Measurements from ENCODE around the gene UNC45A. TPM values are rescaled to one million over a fixed set of nuclear protein-coding genes. Genes with fewer than 3 reads are reported as not detected.

Gene UNC45A
- total and polyA plus RNA-seq, 2 of the 4 experiments (the other 2 are of a cell fraction), result 68.9 to 100 TPM

DNA sequence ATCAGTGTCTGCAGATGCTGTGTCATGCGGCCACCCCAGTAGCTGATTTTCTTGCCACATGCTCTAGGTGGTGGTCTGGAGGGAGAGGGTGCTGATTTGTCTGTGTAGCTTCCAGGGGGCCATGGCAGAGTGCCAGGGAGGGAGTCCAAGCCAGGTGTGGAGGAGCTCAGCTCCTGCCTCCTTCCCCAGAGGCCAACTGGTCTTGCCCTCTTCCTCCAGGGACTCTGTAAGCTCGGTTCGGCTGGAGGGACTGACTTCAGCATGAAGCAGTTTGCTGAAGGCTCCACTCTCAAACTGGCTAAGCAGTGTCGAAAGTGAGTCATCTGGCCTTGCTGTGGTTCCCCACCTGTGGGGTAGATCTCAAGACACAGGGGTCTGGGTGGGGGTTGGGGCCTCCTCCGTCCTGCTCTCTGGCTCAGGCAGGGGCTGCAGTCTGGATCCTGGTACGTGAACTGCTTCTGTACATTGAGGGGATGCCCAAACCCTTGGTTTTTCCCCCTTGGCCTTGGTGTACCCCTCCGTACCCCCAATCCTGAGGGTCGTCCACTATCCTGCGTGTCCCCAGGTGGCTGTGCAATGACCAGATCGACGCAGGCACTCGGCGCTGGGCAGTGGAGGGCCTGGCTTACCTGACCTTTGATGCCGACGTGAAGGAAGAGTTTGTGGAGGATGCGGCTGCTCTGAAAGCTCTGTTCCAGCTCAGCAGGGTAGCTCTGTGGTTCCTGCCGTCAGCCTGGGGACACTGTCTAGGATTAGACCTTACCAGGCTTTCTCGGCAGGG is 12.7 kb downstream of the UNC45A start (continued):
- TF ChIP-seq, protein P1, sequence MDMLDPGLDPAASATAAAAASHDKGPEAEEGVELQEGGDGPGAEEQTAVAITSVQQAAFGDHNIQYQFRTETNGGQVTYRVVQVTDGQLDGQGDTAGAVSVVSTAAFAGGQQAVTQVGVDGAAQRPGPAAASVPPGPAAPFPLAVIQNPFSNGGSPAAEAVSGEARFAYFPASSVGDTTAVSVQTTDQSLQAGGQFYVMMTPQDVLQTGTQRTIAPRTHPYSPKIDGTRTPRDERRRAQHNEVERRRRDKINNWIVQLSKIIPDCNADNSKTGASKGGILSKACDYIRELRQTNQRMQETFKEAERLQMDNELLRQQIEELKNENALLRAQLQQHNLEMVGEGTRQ (IDR thresholded peaks at IDR 0.05; ENCODE audit: low read depth, low read length), result no peak

DNA sequence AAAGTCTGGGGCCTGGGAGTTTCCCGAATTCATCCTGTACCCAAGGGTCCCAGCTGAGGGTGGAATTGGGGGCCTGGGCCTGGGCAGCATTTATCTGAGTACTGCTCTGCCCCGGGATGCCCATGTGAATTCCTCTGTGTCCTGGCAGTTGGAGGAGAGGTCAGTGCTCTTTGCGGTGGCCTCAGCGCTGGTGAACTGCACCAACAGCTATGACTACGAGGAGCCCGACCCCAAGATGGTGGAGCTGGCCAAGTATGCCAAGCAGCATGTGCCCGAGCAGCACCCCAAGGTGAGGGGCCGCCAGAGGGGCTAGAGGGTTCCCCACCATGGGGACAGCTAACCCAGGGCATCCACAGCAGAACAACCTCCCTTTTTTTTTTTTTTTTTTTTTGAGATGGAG is 13.4 kb downstream of the UNC45A start:
- no peak for ATAC-seq (ENCODE audit: low read depth)
- H4K5ac ChIP-seq (ENCODE audit: low read depth, low read length), result no peak overlapping the region
- no peak overlapping the region for H2BK15ac ChIP-seq (ENCODE audit: low read depth, low read length)
- BruUV-seq (replicated peaks), result no TSS peak
- no peak overlapping the region for H2BK5ac ChIP-seq (ENCODE audit: low read depth, low read length, poor library complexity, severe bottlenecking)
- no peak overlapping the region for H3K27ac ChIP-seq (ENCODE audit: insufficient read depth, low read length)
- no peak overlapping the region for H2BK20ac ChIP-seq (ENCODE audit: low read depth, low read length)
- no peaks in the 10 kb centered on the region for H3K9me1 ChIP-seq (ENCODE audit: insufficient read depth, low read length)
- dilution Hi-C loops (cut with HindIII; ENCODE audit: low sequenced_read_pairs, unreplicated experiment) (no loop called here), intact Hi-C loops (cut with micrococcal nuclease) (no loop called here), in situ Hi-C loops (cut with MboI; ENCODE audit: low sequenced_read_pairs) (no loop called here)
- H2BK120ac ChIP-seq (ENCODE audit: low read depth, low read length), result no peak overlapping the region
- no peaks in the 10 kb centered on the region for H3K9me3 ChIP-seq (ENCODE audit: control insufficient read depth, insufficient read depth, low read length)
- no peak overlapping the region for H3K14ac ChIP-seq (replicated peaks; ENCODE audit: low read depth, low read length)
- H3K18ac ChIP-seq (ENCODE audit: low read depth, low read length), result no peak overlapping the region
- peaks cover 77% of the 10 kb centered on the region for H3K36me3 ChIP-seq (ENCODE audit: control insufficient read depth, insufficient read depth, low read length)
- no peak overlapping the region for H3K4ac ChIP-seq (ENCODE audit: low read depth, low read length)
- 90% methylated on average over 2 of the region's 8 CpGs; no CpG with 5 or more reads in 1 of the 2 experiments for WGBS, 2 experiments (ENCODE audit: extremely low coverage in 2 of 2, insufficient read length in 1 of 2)
- CTCF ChIA-PET, result interaction anchor here (0.6 kb wide), 1 partner anchor 16 kb away, joined by 3 read pairs; no protein-coding TSS in a partner anchor
- no peaks in the 10 kb centered on the region for H3K27me3 ChIP-seq (ENCODE audit: control insufficient read depth, insufficient read depth, low read length)
- H4K8ac ChIP-seq (ENCODE audit: low read depth in 2 of 2, low read length in 2 of 2), result no peak overlapping the region
- no peak overlapping the region for H3K4me2 ChIP-seq (ENCODE audit: low read depth, low read length)
- POLR2A ChIA-PET (ENCODE audit: unreplicated experiment), result no interaction called here
- no peak overlapping the region for H2AFZ ChIP-seq (replicated peaks; ENCODE audit: low read length, poor library complexity)
- H4K91ac ChIP-seq (ENCODE audit: insufficient read depth, low read depth, low read length), result no peak overlapping the region
- no peaks in the 10 kb centered on the region; a peak in 2 of 4 replicates for H3K79me1 ChIP-seq (ENCODE audit: low read depth in 1 of 2, low read length in 2 of 2)
- H3K9ac ChIP-seq (ENCODE audit: low read depth, low read length), result no peak overlapping the region
- H2AK5ac ChIP-seq (ENCODE audit: low read depth, low read length), result no peak overlapping the region
- peaks cover 4% of the 10 kb centered on the region; the same call in 1 of the 2 replicates for H4K20me1 ChIP-seq (ENCODE audit: insufficient read depth, low read length)
- no peak for DNase-seq
- H3K23ac ChIP-seq (ENCODE audit: low read depth, low read length), result no peak overlapping the region
- no peak overlapping the region for H2AK9ac ChIP-seq (replicated peaks; ENCODE audit: low read depth, low read length, poor library complexity)
- no peak overlapping the region for H3K56ac ChIP-seq (ENCODE audit: extremely low read depth, insufficient read depth, low read length)
- H3K4me1 ChIP-seq (ENCODE audit: control insufficient read depth, insufficient read depth, low read length), result no peaks in the 10 kb centered on the region
- H3K4me3 ChIP-seq (ENCODE audit: insufficient read depth, low read depth, low read length), result no peak overlapping the region
- no peak for TF ChIP-seq CHD1 (IDR thresholded peaks at IDR 0.05; ENCODE audit: low read depth, low read length)
- no peak for TF ChIP-seq NFE2L2 (IDR thresholded peaks at IDR 0.05; ENCODE audit: low read depth, low read length)
- no peak for TF ChIP-seq CEBPB (IDR thresholded peaks at IDR 0.05; ENCODE audit: low read depth, low read length)
- TF ChIP-seq RFX5 (IDR thresholded peaks at IDR 0.05; ENCODE audit: low read depth, low read length), result no peak
- TF ChIP-seq SMC3 (IDR thresholded peaks at IDR 0.05; ENCODE audit: low read depth, low read length), result no peak
- no peak for TF ChIP-seq RCOR1 (IDR thresholded peaks at IDR 0.05; ENCODE audit: insufficient replicate concordance, low read length)
- no peak for TF ChIP-seq FOS (IDR thresholded peaks at IDR 0.05; ENCODE audit: low read depth, low read length)
- no peak for TF ChIP-seq MAFK (IDR thresholded peaks at IDR 0.05; ENCODE audit: low read depth, low read length)
- TF ChIP-seq, protein P2, sequence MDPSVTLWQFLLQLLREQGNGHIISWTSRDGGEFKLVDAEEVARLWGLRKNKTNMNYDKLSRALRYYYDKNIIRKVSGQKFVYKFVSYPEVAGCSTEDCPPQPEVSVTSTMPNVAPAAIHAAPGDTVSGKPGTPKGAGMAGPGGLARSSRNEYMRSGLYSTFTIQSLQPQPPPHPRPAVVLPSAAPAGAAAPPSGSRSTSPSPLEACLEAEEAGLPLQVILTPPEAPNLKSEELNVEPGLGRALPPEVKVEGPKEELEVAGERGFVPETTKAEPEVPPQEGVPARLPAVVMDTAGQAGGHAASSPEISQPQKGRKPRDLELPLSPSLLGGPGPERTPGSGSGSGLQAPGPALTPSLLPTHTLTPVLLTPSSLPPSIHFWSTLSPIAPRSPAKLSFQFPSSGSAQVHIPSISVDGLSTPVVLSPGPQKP (IDR thresholded peaks at IDR 0.05; ENCODE audit: borderline replicate concordance, low read depth, low read length), result no peak
- TF ChIP-seq BHLHE40 (IDR thresholded peaks at IDR 0.05; ENCODE audit: low read depth, low read length), result no peak
- TF ChIP-seq MAZ (IDR thresholded peaks at IDR 0.05; ENCODE audit: borderline replicate concordance, low read depth, low read length), result no peak
- no peak for TF ChIP-seq MXI1 (IDR thresholded peaks at IDR 0.05; ENCODE audit: borderline replicate concordance, low read depth, low read length)
- TF ChIP-seq RAD21 (IDR thresholded peaks at IDR 0.05; ENCODE audit: low read length), result no peak

All from IMR-90 (cell line).